Measurements from ENCODE around the gene SERPINA5.
A peak's percentile ranks its signal among the peaks of the same experiment; 100 is the strongest.
"Not testable (repeated sequence)": the region's sequence is repeated elsewhere in the genome, so short reads cannot be mapped to it uniquely, and the experiment has no call there.

Gene SERPINA5

GRCh38 chr14:94623856-94624499 is 42.8 kb downstream of the SERPINA5 start:
- DNase-seq (ENCODE audit: low spot score), result no peak

- no peak for DNase-seq (ENCODE audit: low spot score)
Observed at GRCh38 chr14:94624537-94625352, 43.5 kb downstream of the SERPINA5 start.

DNA sequence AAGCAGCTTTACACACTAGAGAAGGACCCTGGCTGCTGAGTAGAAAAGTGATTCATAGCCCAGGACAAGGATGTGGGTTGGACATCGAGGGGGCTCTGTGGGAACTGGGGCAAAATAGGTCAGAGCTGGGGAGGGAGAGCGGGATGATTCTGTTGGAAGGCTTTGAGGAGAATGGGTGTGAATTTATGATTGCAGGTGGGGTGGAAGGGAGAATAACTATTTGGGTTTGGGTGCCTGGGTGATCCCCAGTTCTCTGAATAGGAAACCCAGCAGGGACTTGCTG is 44.1 kb downstream of the SERPINA5 start:
- no peak for DNase-seq (ENCODE audit: low spot score)

- DNase-seq (ENCODE audit: low spot score), result no peak
Observed at GRCh38 chr14:94628578-94628977, 47.4 kb downstream of the SERPINA5 start.

DNA sequence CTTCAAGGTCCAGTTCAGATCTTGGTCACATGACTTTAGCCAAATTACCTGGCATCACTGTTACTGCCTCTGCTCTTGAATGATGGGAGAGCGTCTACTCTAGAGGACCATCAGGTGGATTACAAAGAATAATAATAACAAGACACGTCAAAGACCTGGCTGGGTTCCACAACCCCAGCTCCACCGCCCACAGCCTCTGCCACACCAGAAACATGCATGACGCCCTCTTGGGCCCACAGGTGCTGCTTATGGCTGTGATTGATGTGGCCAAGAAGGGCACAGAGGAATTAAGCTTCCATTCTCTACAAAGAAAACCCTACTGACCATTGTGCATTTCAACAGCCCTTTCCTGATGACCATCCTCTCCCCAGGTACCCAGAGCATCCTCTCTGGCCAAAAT is 49.2 kb downstream of the SERPINA5 start:
- no peak for DNase-seq (ENCODE audit: low spot score)

DNA sequence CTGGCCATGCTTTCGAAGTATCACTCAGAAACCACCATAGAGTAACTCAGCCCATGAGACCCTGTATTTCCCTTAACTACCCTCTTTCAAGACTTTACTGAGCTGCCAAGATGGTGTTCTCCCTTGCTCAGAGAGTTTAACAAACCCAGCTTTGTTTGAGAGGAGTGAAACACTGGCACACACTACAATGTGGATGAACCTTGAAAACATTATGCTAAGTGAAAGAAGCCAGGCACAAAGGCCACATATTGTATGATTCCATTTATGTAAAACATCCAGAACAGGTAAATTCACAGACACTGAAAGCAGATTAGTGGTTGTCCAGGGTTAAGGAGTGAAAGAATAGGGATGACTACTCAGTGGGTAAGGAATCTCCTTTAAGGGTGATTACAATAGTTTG is 49.8 kb downstream of the SERPINA5 start:
- DNase-seq (ENCODE audit: low spot score), result no peak

- no peak for DNase-seq (ENCODE audit: low spot score)
Observed at GRCh38 chr14:94631536-94632304, 50.5 kb downstream of the SERPINA5 start.

DNA sequence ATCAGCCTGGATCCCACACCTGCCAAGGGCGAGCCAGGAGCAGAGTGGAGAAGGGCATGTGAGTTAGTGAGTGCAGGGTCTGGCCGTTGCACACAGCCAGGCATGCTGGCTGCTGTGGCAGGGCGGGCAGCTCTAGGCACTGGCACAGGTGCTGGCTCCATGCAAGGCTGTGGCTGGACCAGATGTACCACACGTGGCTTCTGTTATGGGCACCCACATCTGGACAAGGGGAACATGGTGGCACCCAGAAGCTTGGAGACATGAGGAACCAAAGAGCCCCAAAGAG is 51.0 kb downstream of the SERPINA5 start:
- no peak for DNase-seq (ENCODE audit: low spot score)

DNA sequence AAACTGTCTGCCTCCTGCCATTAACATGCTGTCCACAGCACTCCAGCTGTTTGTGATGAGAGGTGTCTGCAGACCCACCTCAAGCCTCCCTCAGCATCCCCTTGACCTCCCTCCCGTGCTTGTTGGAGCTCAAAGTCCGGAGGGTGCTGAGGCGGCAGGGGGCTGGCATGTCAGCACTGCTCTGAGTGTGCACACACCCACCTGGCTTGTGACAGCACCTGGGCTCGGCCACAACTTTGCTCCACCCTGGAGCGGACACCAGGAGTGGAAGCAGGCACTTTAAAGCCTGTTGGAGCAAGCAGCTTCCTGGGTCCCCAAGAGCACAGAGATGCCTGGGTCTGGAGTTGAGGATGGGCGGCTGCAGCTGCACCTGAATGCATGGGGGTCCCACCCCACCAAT is 51.9 kb downstream of the SERPINA5 start:
- DNase-seq (ENCODE audit: low spot score), result no peak

GRCh38 chr14:94635154-94635553 is 53.9 kb downstream of the SERPINA5 start:
- no peak for DNase-seq (ENCODE audit: low spot score)

GRCh38 chr14:94636744-94637412 is 55.7 kb downstream of the SERPINA5 start:
- DNase-seq (ENCODE audit: low spot score), result peak; percentile 32

- not testable (repeated sequence) for DNase-seq (ENCODE audit: low spot score)
Observed at GRCh38 chr14:94637814-94638213, 56.6 kb downstream of the SERPINA5 start.

- DNase-seq (ENCODE audit: low spot score), result no peak
Observed at GRCh38 chr14:94638339-94638738, 57.1 kb downstream of the SERPINA5 start.

DNA sequence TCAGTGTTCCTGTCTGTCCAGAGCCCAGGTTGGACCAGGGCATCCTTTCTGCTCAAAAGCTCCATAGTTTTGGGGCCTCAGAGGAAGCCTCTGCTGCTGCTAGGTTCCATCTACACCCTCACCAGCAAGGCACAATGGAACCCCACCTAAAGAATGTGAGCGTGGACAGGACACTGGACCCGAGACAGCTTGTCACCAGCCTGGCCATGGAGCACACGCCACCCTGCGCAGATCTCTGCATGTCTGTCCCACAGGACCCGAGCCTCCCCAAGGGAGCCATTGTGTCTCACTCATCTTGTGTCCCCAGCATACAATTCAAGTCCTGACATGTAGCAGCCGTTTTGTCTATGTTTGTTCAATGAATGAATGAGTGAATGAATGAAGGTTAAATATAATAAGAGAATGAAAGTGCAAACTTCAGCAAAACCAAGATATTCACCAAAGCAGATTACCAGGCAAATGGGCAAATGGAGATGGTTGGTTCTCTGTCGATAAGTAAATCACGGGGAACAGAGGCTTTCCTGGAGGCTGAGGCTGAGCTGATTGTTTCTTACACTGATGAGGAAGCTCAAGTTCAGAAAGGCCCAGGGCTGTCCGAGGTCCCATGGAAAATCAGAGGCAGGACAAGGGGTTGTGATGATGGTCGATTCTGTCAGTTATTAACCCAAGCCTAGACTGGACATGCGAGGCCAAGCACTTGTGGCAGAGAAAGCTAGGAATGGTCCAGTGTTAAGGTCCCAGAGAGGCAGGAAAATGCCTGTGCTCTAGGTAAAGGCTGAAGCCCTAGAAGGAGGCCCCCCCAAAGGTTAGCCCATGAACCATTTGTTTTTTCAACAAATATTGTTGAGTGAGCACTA is 58.0 kb downstream of the SERPINA5 start:
- no peak for DNase-seq (ENCODE audit: low spot score)

DNA sequence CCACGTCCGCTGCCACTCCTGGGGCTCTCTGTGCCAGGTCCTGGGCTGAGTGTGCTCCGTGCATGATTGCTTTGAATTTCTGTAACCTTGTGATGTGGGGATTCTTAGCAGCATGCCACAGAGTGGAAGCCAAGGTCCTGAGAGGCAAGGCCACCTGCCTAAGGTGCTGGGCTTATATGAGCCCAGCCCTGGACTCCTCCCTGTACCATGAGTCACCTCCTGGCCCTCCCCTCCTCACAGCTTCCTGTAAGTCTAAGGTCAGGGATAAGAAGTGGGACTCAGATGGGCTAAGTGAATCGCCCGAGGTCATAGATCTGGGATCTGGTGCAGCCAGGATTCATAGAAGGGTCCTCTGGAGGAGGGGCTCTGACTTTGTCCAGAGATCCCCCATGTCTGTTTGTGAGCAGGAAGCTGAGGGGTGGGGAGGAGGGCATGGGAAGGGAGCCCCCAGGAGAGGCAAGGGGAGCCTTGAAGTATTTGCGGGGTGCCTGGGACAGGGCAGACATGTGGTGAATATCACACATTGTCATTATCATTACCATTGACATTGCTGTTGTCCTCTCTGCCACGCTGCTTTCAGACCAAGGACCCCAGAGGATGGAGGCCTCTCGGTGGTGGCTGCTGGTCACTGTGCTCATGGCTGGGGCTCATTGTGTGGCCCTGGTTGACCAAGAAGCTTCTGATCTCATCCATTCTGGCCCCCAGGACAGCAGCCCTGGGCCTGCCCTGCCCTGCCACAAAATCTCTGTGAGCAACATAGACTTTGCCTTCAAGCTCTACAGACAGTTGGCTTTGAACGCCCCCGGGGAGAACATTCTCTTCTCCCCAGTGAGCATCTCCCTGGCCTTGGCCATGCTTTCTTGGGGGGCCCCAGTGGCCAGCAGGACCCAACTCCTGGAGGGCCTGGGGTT is 59.8 kb downstream of the SERPINA5 start:
- peak; percentile 49 for DNase-seq (ENCODE audit: low spot score)

DNA sequence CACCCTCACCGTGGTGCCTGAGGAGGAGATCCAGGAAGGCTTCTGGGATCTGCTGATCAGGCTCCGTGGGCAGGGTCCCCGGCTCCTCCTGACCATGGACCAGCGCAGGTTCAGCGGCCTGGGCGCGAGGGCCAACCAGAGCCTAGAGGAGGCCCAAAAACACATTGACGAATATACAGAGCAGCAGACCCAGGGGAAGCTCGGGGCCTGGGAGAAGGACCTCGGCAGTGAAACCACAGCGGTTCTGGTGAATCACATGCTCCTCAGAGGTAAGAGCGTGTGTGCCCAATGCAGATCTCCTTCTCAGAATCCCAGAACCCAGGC is 60.4 kb downstream of the SERPINA5 start:
- no peak for DNase-seq (ENCODE audit: low spot score)

Data from SW480 (cell line).